ENCODE measurements around the gene SEPTIN3.
"Not testable (repeated sequence)": the region's sequence is repeated elsewhere in the genome, so short reads cannot be mapped to it uniquely, and the experiment has no call there.

Gene SEPTIN3

DNA sequence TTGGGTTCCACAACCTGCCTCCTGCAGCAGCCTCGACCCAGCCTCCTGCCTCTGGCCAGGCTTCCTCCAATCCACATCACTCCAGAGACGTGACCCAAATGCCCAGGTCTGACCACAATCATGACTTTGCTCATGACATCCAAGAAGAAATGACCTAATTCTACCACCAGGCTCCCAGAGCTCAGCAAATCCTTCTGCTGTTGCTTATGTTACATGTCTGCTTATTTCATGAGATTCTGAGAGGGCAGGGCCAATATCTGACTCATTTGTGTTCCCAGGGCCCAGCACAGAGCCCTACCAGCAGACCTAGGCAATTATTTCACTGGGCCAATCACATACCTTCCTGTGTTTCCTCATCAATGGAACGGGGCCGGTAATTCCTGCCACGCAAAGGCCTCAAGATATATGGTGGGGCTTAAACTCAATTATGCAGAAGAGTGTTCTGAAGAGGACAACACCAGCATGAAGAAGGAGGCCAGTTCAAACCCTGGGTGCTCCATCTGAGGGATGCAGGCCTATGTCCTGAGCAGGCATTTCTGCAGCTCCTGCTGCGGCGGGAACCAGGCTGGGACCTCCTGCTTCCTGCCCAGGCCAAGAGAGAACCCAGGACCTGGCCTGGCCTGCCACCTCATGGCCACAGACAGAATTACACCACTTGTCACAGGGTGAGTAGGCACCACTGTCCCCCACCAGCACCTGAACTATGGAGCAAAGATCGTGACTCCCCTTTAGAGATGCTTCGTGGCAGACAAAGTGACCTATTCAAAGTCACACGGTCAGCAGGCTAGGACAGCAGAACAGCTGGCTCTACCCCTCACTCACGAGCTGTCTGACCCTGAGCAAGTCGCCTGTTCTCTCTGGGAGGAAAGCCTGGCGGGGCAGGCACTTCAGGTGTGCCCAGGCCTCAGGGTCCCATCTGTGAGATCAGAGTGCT is 28.1 kb upstream of the SEPTIN3 start:
- DNase-seq (ENCODE audit: low read depth) = peak; percentile 94

DNA sequence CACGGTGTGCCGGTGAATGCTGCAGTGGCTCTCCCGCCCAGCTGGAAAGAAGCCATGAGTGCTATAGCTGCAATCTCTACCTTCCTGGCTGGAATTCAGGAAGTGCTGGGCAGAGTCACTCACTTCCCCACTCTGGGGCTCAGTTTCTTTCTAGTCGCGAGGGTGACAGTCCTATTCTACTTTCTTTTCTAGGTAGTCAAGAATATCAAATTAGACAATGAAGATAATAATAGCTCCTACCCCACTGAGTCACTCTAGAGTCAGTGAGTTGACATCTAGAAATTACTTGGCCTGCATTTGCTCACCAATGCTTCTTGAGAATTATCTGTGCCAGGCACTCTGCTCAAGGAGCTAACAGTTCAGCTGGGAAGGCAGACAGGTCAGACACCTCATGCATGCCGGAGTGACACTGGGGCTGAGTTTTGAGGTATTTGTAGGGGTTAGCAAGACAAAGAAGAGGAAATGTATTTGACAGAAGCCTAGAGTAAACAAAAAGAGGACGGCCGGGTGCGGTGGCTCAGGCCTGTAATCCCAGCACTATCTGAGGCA is 25.5 kb upstream of the SEPTIN3 start:
- DNase-seq (ENCODE audit: low read depth) = no peak

DNA sequence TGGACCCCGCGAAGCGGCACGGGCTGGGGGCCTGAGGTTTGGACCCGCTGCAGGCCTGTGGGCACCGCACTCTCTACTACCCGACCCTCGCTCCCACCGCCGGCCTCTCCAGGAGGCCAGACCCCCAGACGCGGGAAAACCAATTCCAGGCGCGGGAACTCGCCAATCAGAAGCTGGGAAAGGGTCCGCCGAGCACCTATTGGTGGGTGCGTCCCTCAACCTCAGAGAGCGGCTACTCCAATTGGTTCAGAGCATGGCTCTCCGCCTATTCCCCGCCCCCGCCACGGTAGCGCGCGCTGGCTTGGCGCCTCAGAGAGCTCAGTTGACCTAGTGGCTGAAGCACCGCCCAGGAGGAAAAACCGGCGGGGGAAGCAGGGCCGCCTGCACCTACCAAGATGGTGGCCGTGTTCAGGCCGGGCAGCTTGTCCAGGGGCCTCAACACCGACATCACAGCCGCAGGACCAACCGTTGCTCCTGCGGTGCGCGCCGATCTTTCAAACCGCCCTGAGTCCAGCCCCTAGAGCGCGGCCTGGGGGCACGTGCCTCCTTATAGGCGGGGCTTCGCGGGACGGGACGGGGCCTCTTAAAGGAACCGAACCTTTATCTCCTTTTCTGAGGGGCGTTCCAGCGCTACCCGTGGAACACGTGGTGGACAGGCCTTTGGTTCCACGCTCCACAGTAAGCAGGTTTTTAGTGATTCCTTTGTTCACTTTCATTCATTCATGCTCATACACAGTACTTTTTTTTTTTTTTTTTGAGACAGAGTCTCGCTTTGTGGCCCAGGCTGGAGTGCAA is 22.4 kb upstream of the SEPTIN3 start, which contains the start of gene CENPM:
Gene CENPM (minus strand): TSS at position 524 of the 795 bp plus-strand sequence. CDS start 76 bp downstream, at position 448.
- DNase-seq (ENCODE audit: low read depth) = peak; percentile 87

DNA sequence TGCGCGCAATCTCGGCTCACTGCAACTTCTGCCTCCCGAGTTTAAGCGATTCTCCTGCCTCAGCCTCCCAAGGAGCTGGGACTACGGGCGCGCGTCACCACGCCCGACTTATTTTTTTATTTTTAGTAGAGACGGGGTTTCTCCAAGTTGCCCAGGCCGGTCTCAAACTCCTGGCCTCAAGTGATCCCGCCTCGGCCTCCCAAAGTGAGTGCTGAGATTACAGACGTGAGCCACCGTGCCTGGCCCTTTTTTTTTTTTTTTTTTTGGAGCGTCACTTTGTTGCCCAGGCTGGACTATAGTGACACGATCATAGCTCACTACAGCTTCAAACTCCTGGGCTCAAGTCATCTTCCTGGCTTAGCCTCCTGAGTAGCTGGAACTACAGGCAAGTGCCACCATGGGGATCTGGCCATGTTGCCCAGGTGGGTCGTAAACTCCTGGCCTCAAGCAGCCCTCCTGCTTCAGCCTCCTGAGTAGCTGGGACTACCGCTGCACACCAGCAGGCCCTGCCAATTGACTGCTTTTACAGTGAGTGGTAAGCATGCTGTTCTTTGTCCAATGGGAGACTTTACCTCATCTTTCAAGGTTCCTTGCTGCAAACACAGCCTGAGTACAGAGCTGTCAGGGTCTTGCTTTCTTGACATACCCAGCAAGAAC is 21.7 kb upstream of the SEPTIN3 start:
- DNase-seq (ENCODE audit: low read depth) = no peak

- DNase-seq (ENCODE audit: low read depth) = no peak
These were observed 21.1 kb upstream of the SEPTIN3 start for GRCh38 chr22:41948142-41948541.

DNA sequence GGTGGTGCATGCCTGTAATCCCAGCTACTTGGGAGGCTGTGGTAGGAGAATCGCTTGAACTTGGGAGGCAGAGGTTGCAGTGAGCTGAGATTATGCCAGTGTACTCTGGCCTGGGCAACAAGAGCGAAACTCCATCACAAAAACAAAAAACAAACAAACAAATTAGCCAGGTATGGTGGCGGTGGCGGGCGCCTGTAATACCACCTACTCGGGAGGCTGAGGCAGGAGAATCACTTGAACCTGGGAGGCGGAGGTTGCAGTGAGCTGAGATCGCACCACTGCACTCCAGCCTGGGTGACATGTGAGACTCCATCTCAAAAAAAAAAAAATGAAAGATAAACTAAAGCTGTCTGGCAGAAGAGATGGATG is 20.3 kb upstream of the SEPTIN3 start:
- DNase-seq (ENCODE audit: low read depth) = not testable (repeated sequence)

GRCh38 chr22:41949297-41949965 is 19.8 kb upstream of the SEPTIN3 start:
- DNase-seq (ENCODE audit: low read depth) = no peak

GRCh38 chr22:41951898-41952474 is 17.3 kb upstream of the SEPTIN3 start, which contains the start of gene SMIM45:
Gene SMIM45 (plus strand): TSS chr22:41952150.
- DNase-seq (ENCODE audit: low read depth) = no peak

GRCh38 chr22:41952713-41953112 is 16.5 kb upstream of the SEPTIN3 start:
- no peak for DNase-seq (ENCODE audit: low read depth)

DNA sequence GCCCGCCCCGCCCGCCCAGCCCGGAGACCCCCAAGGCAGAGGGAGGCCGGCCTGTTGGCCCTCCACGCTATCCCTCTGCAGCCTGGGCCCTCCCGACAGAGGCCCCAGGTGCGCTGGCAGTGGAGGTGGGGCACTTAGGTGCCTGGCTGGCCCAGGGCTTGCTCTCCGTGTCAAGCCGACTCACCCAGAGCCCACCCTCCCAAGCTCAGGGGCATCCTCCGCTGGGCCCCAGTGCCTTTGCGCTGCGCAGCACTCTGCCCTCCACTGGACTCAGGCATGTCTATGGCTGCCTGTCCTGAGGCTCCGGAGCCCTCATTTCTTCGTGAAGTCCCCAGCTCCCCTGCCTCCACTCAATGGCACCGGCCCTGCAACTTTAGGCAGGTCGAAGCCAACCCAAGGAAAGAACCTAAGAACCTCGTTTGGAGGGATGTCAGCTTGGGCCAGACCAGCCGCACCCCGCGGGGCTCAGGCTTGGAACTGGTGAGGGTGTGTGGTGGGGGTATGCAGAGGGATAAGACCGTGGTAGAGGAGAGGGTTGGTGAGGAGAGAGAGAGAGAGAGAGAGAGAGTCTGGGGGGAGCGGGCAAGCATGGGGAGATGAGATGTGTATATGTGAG is 11.2 kb upstream of the SEPTIN3 start:
- no peak for DNase-seq (ENCODE audit: low read depth)

DNA sequence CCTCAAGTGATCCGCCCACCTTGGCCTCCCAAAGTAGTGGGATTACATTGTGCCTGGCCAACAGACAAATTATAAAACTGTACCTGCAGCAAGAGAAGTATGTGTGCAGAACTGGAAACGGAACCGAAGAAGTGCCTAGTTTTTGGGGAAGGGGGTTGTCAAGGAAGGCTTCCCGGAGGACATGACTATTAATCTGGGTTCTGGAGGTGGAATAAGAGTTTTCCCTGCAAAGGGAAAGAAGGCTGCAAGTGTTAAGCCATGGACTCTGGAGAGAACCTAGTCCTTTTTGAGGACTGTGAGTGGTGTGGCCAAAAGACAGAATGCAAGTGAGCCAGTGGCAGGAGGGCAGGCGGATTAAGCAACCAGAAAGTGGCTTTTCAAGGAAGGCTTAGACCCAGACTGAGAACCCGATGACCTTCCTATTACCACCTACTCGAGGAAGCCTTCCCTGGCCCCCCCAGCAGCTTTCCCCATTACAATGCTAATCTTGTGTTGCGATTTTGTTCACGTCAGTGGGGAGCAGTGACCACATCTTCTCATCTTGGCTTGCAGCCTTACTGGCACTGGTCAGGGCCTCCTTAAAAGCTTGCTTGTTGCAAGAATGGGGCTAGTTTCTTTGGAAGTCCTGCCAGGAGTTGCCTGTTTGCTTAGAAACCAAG is 5.7 kb upstream of the SEPTIN3 start:
- DNase-seq (ENCODE audit: low read depth) = peak; percentile 79

- DNase-seq (ENCODE audit: low read depth) = no peak
These were observed 5.1 kb upstream of the SEPTIN3 start for GRCh38 chr22:41964112-41964491.

- DNase-seq (ENCODE audit: low read depth) = no peak
These were observed 3.0 kb upstream of the SEPTIN3 start for GRCh38 chr22:41966225-41966606.

DNA sequence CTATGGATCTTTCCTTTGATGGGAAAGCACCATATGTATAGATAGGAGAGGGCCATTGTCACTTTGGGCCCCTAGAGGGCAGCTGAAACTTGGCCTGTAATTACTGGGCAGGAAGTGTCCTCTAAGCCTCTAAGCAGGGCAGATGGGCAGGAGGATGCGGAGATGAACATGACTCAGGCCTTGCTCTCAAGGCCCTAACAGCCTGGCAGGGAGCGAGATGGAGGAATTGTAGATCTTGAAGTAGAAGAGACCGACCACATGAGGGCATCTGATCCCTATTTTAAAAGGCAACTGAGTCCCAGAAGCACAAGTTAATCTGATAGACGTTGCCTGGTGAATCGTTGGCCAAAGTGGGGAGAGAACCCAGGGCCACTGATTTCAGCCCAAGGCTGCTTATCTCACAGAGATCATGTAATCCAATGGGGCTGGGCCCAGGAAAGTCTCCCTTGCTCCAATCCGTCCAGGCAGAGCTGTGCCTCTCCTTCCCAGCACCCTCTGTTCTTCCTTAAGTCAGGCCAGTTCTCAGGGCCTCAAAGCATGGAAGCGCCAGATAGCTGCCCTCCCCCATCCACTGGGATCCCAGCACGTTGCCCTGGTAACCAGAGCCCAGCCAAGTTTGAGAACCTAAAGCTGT is 2.5 kb upstream of the SEPTIN3 start:
- DNase-seq (ENCODE audit: low read depth) = peak; percentile 90

DNA sequence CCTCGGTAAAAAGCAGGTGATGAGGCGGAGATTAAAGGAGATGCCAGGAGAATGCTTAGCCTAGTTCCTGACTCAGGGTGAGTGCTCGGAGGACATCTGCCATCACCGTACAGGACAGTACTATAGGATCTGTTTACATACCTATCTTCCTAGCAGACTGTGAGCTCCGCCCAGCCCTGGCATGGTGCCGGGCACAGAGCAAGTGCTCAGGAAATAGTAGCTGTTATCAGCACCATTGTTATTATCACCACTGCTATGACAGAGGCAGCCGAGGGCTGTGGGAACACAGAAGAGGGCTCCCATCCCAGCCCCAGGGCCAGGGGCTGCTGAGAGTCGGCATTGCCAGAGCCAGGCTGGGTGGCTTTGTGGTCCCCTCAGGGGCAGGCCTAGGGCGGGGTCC is 642 bp upstream of the SEPTIN3 start:
- no peak for DNase-seq (ENCODE audit: low read depth)

DNA sequence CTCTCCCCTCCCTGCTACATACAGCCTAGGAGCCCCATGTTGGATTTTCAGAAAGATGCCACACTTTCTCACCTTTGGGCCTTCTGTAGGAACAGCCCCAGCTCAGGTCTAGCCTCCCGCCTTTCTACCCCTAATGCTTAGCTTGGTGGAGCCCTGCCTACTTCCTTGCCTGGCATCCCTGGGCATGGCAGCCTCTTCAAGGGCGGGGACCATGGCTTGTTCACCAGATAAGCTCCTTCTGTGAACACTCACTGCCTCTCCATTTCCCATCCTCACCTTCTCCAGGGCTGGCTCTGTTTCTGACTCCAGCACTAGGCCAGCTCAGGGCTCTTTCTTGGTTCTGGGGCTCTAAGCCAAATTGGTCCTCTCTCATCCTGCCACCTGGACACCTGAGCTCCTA is 1.4 kb downstream of the SEPTIN3 start:
- DNase-seq (ENCODE audit: low read depth) = no peak

DNA sequence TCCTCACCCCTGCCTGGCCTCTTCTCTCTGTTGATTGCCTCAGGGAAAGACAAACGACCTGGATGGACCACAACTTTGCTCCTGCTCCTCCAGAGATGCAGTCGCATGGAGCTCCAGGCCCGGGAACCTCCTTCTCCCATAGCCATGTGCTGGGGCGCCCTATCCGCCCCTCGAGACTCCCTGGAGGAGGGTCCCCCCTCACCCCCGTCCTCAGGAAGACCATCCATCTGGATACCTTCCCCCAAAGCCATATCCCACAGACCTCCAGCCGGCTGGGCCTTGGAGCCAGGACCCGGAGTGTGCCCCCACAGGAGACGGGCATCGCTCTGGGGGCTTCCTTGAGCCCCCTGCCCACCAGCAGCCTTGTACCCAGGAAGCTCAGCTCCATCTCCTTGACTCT is 2.2 kb downstream of the SEPTIN3 start:
- DNase-seq (ENCODE audit: low read depth) = no peak

GRCh38 chr22:41974691-41975290 is 5.5 kb downstream of the SEPTIN3 start:
- no peak for DNase-seq (ENCODE audit: low read depth)
